AG04450 (cell line): ENCODE results near the gene KPRP. TPM values are rescaled to one million over a fixed set of nuclear protein-coding genes. Genes with fewer than 3 reads are reported as not detected.

Experiments
- CTCF ChIA-PET: fragments of 300-600, 350-600 bp; formaldehyde crosslinking; extraction: SDS; loops from one replicate; lab custom pipeline; 2022; ENCODE audit warnings: antibody characterized with exemption, inconsistent platforms; lab: Charles Lee
- POLR2A ChIA-PET: fragments of 350-600 bp; formaldehyde crosslinking; extraction: SDS; loops from one replicate; lab custom pipeline; 2021; ENCODE audit warnings: antibody characterized with exemption, inconsistent platforms; lab: Yijun Ruan, JAX
- DNase-seq: peaks from one replicate; pipeline ENCODE4 v3.0.0-alpha.2; 2011; ENCODE audit warnings: low read depth, low spot score
- H3K27ac ChIP-seq: one replicate; pipeline ENCODE4 v1.5.1; 2012; ENCODE audit warnings: low read depth, low read length, control low read depth
- H3K27me3 ChIP-seq: one replicate; pipeline ENCODE4 v1.6.0; 2012; ENCODE audit warnings: low read length; ENCODE audit not compliant: control insufficient read depth, insufficient read depth
- H3K4me3 ChIP-seq: 2 replicates; pipeline ENCODE4 v1.5.1; 2011; ENCODE audit warnings: mild to moderate bottlenecking, low read depth, low read length, control low read depth
- H3K9me3 ChIP-seq: 2 replicates; pipeline ENCODE4 v1.5.1; 2012; ENCODE audit warnings: low read length; ENCODE audit not compliant: control insufficient read depth, insufficient read depth
- CTCF ChIP-seq: IDR thresholded peaks from 2 replicates; pipeline ENCODE4 v1.5.1; 2011; ENCODE audit warnings: low read depth, low read length, control low read depth, inconsistent platforms
- polyA plus RNA-seq: library from polyadenylated mRNA; depleted of rRNA; stranded (reverse); fragments of >200 nt; gene quantifications from 2 replicates; pipeline ENCODE4 v1.2.3, GENCODE V29; 2011

The KPRP gene
- polyA plus RNA-seq, 1 experiment: not detected

DNA sequence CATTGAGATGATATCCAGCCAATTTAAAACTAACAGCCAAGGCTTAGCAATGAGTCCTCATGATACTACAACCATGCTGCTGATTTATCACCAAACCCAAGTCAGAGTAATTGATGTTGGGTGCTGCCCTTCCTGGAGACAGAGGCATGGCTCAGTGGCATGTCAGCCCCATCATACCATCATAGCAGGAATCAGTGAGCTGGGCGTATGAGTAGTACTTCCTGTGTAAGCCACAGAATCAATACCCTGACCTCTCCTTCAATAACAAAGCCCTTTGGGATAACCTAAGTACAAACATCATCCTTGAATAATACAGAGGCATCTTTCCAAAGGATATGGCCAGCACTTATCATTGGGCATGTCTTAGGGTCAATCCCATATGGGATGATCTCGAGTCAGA, 25.3 kb downstream of the KPRP start:
- no peaks in the 10 kb centered on the region for H3K27me3 ChIP-seq
- ChIA-PET POLR2A (no interaction called here), CTCF (no interaction called here)
- no peak overlapping the region for H3K4me3 ChIP-seq
- TF ChIP-seq CTCF: no peak
- peaks cover 4% of the 10 kb centered on the region for H3K9me3 ChIP-seq
- H3K27ac ChIP-seq: no peak overlapping the region
- DNase-seq: no peak

DNA sequence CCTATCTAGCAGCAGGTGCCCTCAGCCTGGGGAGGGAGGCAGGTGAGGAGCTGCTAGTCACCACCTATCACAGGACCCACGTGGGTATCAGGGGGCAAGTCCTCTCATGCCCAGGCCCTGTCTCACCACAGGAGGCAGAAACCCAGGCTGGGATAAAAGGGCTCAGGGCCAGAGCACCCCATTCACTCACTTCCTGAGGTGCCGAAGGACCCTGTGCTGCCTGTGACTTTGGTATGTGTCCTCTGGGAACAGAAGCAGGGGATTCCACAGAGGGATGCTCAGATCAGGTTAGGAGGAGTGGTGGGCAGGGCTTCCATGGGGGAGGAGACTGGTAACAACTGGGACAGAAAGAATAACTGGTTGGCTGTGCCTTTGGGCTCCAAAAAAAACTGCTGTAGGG, 28.3 kb downstream of the KPRP start, which contains the start of gene LCE1E:
Gene LCE1E (plus strand): TSS at position 181 of the 400 bp plus-strand sequence. CDS start 1,043 bp downstream, outside the sequence.
- no peak for TF ChIP-seq CTCF
- Histone ChIP-seq H3K27me3 (no peaks in the 10 kb centered on the region), H3K9me3 (peaks cover 4% of the 10 kb centered on the region; the same call in 1 of the 2 replicates), H3K27ac (no peak within 1 kb of the TSS), H3K4me3 (no peak within 1 kb of the TSS)
- ChIA-PET POLR2A (no interaction called here), CTCF (no interaction called here)
- DNase-seq: no peak

- H3K27ac ChIP-seq: no peak overlapping the region
- CTCF ChIA-PET: no interaction called here
- DNase-seq: no peak
- H3K9me3 ChIP-seq: peaks cover 4% of the 10 kb centered on the region
- POLR2A ChIA-PET: no interaction called here
- H3K27me3 ChIP-seq: no peaks in the 10 kb centered on the region
- TF ChIP-seq CTCF: no peak
- no peak overlapping the region for H3K4me3 ChIP-seq
Observed at GRCh38 chr1:152795686-152796085, 37.9 kb downstream of the KPRP start.

- H3K27ac ChIP-seq: no peak within 1 kb of the TSS
- no peak for TF ChIP-seq CTCF
Observed at GRCh38 chr1:152796421-152796820, 38.6 kb downstream of the KPRP start, which contains the start of gene LCE1D. Gene LCE1D, plus strand, starts transcription at chr1:152796721. Its CDS starts 1,074 bp downstream, at chr1:152797795.

DNA sequence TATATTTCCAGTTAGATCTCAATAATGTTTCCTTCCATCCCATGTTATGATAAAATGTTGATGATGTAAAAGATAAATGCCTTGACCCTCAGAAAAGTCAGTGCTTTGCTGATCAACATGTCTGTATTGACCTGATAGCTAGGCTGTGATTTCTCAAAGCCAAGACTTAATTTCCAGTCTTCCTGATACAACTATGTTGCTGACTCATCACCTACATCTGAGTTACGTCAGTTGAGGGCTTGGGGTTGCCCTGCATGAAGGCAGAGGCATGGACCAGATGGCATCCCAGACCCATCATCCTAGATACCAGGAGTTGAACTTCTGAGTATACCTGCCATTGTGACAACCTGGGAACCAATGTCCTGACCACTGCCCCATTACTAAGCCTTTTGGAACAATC, 43.5 kb downstream of the KPRP start:
- Histone ChIP-seq H3K4me3 (no peak overlapping the region), H3K9me3 (peaks cover 10% of the 10 kb centered on the region), H3K27ac (no peak overlapping the region), H3K27me3 (no peaks in the 10 kb centered on the region)
- ChIA-PET POLR2A (no interaction called here), CTCF (no interaction called here)
- DNase-seq: no peak
- no peak for TF ChIP-seq CTCF

More at GRCh38 chr1:152796421-152796820, 38.6 kb downstream of the KPRP start, which contains the start of gene LCE1D:
- no peak for DNase-seq
- H3K27me3 ChIP-seq: no peaks in the 10 kb centered on the region
- H3K9me3 ChIP-seq: peaks cover 4% of the 10 kb centered on the region
- H3K4me3 ChIP-seq: no peak within 1 kb of the TSS
- ChIA-PET CTCF (no interaction called here), POLR2A (no interaction called here)
